Measurements from ENCODE around the gene RNASEH2B.

The RNASEH2B gene

DNA sequence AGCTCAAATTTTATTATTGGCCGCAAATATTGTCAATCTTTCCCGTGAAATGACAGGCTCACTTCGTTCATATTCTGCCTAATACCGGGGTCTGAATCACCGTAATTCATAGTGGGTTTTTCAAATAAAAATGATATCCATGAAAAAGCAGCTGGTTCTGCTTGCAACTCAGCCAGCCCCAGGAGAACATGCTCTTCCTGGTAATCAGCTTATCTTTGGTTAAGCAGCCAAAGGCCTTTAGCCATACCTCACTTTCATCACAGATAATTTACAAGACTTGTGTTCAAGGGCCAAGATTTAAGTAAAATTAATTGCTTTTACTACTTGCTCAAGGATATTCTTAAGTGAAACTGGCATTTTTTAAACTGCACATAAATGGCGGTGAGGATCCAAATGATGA, 22.5 kb downstream of the RNASEH2B start:
- in situ Hi-C loops (cut with MboI; ENCODE audit: low sequenced_read_pairs) = no loop called here

DNA sequence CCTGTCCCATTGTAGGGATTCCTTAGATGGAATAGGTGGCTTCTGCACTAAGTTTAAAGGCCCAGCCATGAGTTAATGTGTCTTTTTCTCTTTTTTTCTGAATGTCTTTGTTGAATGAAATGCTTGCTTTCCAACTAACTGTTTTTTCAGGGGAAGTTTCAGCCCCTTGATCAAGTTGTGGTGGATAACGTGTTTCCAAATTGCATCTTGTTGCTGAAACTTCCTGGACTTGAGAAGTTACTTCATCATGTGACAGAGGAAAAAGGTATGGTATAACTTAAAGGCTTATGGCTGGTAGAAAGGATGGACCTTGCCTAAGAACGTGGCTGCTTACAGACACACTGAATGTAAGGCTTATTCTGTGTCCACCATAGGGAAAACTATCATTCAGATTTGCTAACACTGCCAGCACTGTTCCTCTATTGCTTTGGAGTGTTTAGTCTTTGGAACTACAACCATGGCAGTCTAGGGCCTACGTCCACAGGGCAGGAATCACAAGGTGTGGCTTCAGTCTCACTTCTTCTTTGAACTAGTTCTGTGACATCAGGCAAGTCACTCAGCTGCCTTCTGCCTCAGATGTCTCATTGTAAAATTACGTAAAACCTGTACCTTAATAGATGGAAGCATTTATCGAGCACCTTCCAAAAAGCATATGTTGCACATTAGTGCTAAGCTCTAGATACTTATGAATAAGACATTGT, 25.3 kb downstream of the RNASEH2B start:
- in situ Hi-C loops (cut with MboI; ENCODE audit: low sequenced_read_pairs) = no loop called here

DNA sequence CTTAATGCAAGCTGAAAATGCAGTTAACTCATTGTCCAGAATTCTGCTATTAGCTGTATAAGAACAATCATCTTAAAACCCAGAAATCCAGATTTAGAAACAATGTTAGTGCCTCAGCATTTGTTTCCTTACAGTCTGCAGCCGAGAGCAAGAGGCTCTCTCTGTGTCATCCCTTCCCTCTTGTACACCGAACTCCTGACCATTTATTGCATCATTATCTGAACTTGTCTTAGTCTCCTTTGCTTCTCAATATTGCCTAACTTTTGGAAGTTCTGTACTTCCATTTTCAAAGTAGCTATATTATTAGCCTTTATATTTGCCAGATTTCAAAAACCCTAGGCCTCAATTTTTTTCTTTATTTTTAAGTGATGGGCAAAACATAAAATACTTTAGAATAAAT, 27.1 kb downstream of the RNASEH2B start:
- in situ Hi-C loops (cut with MboI; ENCODE audit: low sequenced_read_pairs) = no loop called here

DNA sequence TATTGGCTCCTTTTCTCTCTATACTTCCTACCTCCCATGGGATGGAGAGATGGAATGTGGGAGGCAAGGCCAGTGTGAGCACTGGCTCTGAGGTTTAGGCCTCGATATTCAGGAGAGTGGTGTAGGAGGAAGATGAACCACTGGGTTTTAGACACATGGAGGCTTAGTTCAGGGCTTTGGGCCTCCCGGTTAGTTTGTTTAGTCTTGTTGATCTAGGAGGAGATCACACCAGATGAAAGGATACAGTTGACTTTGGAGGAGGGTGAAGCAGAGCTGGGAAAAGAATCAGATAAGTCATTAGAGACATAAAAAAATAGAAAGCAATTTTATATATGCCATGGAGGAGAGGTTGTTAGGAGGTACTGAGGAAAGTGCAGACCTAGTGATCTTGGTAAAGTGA, 30.9 kb downstream of the RNASEH2B start:
- in situ Hi-C loops (cut with MboI; ENCODE audit: low sequenced_read_pairs) = no loop called here

DNA sequence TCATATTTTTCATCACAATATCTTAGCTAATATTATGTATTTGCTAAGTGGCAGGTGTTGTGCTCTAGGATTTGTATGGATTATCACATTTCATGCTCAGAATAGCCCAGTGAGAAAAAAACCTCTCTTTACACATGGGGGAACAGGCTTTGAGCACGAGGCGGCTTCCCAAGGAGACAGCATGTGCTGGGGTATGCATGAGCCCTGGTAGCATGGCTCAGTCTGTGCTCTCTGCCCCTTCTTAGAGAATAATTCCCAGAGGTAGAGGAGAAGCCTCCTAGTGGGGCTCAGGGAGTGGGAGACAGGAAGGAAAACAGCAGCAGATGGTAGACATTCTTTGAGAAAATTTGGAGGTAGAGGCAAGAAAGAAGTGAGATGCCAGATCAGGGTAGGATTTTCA, 31.6 kb downstream of the RNASEH2B start:
- in situ Hi-C loops (cut with MboI; ENCODE audit: low sequenced_read_pairs) = no loop called here

DNA sequence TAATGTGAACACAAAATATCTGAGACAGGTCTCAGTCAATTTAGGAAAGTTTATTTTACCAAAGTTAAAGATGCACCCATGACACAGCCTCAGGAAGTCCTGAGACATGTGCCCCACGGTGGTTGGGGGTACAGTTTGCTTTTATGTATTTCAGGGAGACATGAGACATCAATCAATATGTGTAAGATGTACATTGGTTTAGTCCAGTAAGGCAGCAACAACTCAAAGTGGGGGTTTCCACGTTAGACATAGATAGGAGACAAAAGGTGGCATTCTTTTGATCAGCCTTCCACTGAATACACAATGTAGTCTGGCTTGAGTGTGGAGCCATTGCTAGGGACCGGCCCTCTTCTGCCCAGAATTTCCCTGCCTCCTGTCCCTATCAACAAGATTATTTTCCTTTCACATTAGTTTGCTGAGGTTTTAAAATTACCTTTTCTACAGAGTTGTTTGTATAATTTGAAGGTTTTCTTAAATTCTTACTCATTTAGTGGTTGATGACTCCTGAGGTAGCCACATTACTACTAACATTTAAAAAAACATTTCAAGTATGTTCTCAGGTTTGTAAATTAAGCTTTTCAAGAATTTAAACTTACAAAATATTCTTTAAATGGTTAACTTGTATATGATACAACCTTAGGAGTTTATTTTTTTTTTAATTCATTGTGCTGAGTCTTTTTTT, 33.2 kb downstream of the RNASEH2B start:
- in situ Hi-C loops (cut with MboI; ENCODE audit: low sequenced_read_pairs) = no loop called here

DNA sequence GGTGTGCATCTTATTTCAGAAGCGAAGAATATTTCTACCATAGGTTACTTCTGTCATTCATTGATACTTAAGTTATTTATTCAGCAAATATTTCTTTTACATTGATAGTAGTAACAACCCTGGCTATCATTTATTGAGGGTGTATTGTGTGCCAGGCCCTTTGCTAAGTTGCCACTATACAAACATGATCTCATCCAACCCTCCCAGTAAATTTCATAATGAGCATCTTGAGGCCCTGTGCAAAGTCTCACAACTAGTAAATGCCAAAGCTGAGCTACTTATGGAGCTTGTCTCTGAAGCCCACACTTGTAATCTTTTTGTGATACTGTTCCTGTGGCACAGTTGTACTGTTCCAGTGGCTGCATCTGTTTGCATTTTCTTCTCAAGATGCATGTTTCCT, 36.1 kb downstream of the RNASEH2B start:
- in situ Hi-C loops (cut with MboI; ENCODE audit: low sequenced_read_pairs) = no loop called here

DNA sequence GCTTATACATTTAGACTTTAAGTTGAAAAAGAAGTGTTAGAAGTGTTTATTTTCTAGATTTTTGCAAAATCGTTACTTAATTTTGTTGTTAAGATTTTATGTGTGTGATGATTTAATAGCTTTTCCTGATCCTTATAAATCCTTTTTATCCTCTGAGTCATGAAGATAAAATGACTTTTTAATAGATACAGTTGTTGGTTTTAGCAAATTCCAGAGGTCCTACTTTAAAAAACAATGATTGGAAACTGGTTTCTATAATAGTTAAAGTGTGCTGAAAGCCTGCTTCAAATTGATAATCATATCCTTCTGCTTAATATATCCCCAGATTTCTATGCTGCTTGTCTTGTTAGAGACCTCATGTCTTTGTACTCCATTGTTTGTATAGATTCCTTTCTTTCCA, 39.0 kb downstream of the RNASEH2B start:
- in situ Hi-C loops (cut with MboI; ENCODE audit: low sequenced_read_pairs) = no loop called here

DNA sequence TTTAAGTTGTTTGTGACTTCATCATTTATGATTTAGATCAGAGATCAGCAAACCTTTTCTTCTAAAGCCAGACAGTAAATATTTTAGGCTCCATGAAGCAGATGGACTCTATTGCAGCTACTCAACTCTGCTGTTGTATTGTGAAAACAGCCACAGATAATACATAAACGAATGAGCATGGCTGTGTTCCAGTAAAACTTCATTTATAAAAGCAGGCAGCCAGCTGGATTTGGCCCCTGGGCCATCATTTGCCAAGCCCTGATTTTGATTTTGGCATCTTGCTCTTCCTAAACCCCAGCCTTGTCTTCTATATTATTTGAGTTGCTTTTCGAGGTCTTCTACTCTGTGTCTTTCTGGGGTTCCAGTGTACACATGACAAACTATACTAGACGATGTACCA, 41.3 kb downstream of the RNASEH2B start:
- in situ Hi-C loops (cut with MboI; ENCODE audit: low sequenced_read_pairs) = no loop called here

DNA sequence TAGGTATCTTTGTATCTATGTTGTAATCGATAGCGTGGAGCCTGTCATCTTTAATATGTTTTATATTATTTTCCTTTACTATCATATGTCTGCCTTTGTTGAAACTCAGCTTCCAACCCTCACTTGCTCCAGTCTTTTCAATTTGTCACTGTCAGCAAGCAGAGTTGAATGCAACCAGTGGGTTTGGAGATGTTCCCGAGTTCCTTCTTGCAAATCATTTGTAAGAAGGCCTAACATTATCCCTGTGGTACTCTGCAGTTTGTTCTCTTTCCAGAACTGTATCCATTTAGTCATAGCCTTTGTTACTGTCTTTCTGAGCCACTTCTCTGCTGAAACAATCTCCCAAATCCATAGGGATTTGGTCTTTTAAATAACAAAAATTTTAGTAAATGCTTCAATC, 41.8 kb downstream of the RNASEH2B start:
- in situ Hi-C loops (cut with MboI; ENCODE audit: low sequenced_read_pairs) = no loop called here

DNA sequence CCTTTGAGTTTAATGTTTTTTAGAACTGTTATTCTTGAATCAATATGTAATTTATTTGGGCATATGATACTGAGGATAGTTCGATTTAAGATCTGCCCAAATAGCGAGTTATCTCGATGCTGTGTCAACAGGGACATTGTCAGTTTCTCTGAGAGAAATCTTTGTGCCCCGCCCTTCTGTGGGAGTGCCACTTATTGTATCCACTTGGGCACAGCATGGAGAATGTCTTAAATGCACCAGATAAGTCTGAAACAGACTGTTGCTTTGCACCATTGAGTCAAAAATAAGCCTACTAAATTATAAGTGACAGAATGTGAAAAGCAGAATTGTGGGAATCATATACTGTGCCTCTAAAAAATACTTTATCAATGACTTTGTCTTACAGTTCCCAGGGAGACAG, 45.6 kb downstream of the RNASEH2B start:
- in situ Hi-C loops (cut with MboI; ENCODE audit: low sequenced_read_pairs) = no loop called here

DNA sequence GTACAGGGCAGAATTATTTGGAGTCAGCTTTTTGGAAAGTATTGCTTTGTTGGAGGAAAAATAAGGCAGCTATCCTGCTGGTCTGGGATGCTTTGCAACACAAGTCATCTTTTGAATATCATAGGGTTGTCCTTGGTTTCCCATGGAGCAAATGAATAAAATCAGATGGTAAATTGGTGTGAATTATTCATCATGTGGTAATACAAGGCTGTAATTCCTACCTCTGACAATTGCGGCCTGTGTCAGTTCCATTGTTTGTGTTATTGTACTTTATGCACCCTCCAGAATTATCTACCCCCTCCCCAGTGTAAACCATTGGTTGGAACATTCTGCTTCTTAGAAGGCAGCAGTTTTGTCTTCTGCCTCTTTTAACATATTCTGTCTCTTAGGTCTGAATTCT, 46.2 kb downstream of the RNASEH2B start:
- in situ Hi-C loops (cut with MboI; ENCODE audit: low sequenced_read_pairs) = no loop called here

DNA sequence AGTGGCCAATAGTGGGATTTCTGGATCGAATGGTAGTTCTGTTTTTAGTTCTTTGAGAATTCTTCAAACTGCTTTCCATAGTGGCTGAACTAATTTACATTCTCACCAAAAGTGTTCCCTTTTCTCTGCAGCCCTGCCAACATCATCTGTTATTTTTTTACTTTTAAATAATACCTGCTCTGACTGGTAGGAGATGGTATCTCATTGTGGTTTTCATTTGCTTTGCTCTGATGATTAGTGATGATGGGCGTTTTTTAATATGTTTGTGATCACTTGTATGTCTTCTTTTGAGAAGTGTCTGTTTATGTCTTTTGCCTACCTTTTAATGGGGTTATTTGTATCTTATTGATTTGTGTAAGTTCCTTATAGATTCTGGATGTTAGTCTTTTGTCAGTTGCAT, 48.0 kb downstream of the RNASEH2B start:
- in situ Hi-C loops (cut with MboI; ENCODE audit: low sequenced_read_pairs) = no loop called here

DNA sequence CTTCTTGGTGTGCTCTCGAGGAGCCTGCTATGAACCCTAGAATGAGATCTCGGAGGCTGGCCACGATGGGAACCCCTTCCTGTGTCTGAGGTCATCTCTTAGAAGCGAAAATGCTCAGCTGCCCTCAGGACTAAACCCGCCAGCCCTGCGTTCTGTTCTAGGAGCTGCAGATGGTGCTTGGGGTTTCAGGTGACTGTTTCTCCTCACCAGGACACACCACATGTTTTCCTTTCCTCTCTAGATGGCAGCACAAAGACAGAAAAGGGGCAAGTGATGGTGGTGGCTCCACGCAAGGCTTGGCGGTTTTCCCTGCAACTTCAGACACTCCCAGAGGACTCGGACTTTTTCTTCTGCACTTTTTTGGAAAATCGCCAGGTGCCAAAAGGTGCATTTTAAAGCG, 60.1 kb downstream of the RNASEH2B start:
- in situ Hi-C loops (cut with MboI; ENCODE audit: low sequenced_read_pairs) = no loop called here

DNA sequence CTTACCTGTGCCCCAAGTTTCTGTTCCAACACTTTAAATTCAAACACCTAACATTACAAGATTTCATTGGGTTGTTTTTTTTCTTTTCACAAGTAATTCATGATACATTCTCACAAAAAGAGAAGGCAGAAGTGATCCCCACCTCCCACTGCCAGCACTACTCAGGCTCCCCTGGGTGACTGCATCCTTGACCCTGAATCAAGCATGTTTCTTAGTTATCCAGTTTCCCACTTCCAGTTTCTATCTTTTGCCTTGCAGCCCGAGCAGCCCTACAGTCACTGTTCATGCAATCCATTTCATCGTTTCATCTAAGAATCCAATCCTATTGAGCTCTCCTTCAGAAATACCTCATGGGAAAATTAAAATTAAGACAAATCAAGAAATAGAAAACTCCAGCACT, 61.4 kb downstream of the RNASEH2B start:
- in situ Hi-C loops (cut with MboI; ENCODE audit: low sequenced_read_pairs) = no loop called here

DNA sequence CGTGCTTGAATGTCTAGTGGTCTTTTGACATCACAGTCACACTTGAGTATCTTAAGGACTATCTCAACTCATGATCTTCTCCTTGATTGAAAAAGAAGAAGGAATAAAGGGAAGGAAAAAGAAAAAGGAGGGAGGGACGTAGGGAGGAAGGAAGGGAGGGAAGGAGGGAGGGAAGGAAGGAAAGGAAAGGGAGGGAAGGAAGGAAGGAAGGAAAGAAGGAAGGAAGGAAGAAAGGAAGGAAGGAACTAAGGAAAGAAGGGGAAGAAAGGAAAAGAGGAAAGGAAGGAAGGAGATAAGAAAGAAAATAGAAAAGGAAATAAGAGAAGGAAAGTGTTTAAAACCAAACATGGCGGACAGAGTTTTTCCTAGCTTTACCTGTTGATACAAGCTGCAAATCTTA, 64.7 kb downstream of the RNASEH2B start:
- in situ Hi-C loops (cut with MboI; ENCODE audit: low sequenced_read_pairs) = no loop called here

DNA sequence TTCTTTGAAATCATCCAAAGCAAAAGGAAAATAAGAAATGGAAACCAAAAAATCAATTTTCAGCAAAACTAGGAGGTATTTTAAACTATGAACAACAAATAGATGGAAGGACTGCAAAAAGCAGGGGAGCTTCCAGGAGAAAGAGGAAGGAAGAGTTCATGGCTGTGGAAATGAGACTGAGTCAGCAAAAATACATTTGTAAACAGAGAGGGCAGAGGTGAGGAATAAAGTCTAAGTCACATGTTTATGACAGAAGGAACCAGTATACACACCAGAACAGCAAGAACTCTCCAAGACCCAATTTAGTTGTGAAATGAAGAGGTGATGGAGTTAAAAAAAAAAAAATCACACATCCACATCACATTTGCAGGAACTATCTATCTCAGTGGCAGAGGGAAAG, 69.6 kb downstream of the RNASEH2B start:
- in situ Hi-C loops (cut with MboI; ENCODE audit: low sequenced_read_pairs) = no loop called here

DNA sequence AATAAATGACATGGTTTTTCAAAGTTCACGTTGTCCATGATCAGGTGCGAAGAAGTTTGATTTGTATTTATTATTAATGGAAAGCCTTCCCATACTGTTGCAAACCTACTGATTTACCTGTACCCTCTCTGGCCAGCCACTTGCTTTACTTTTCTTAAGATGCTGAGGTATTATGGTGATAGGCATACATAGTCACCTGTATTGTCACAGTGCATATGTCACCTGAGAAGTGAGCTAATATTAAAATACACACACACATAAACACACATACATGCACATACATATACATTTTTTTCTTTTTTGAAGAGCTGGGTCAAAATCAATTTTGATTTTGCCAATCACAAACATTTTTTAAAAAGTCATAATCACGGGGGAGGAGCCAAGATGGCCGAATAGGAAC, 72.1 kb downstream of the RNASEH2B start:
- in situ Hi-C loops (cut with MboI; ENCODE audit: low sequenced_read_pairs) = no loop called here

DNA sequence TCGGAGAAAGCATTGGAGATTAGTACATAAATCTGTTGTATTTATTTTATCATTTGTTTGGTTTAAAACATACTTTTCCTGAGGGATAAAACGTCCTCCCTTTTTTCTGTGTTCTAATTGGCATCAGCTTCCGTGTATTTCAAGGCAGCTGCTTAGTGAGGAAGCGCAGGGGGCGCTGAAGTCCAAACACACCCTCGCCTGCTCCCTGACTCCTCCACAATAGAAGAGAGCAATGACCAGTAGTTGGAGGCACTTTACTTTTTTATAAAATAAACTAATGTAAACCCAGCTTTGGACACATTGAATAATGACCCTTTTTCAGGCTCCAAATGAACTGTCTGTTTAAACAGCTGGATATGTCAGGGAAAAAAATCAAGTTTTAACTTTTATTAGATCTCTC, 79.9 kb downstream of the RNASEH2B start:
- in situ Hi-C loops (cut with MboI; ENCODE audit: low sequenced_read_pairs) = no loop called here

DNA sequence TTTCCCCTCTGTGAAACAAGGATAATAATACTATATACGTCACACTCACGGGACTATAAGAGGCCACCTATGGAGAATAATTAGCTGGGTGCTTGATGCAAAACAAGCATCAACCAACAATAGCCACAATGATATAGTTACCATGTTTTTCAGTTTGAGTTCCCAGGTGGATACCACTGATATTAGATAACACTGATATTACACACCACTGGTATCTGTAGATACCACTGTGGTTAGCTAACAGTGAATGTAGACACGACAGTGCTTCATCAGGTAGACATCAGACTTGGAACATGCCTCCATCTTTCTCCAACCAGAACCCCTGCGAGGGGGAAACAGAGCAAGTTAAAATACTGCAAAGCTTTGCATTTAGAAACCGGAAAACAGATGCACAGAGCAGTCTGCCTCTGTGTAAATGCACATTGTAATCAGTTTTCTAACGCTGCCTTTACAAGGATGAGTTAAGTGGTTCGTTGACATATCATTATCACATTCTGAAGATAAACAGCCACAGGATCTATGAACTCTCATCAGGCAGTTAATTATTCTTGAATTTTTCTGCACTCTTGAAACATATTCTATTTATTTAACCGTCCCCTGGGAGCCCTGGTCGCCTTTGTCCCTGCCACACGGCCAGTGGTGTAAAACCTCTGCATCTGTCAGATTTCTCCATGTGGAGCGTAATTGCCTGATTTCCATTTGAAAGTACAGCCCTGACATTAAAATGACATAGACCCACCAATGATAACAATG, 80.7 kb downstream of the RNASEH2B start:
- in situ Hi-C loops (cut with MboI; ENCODE audit: low sequenced_read_pairs) = no loop called here

DNA sequence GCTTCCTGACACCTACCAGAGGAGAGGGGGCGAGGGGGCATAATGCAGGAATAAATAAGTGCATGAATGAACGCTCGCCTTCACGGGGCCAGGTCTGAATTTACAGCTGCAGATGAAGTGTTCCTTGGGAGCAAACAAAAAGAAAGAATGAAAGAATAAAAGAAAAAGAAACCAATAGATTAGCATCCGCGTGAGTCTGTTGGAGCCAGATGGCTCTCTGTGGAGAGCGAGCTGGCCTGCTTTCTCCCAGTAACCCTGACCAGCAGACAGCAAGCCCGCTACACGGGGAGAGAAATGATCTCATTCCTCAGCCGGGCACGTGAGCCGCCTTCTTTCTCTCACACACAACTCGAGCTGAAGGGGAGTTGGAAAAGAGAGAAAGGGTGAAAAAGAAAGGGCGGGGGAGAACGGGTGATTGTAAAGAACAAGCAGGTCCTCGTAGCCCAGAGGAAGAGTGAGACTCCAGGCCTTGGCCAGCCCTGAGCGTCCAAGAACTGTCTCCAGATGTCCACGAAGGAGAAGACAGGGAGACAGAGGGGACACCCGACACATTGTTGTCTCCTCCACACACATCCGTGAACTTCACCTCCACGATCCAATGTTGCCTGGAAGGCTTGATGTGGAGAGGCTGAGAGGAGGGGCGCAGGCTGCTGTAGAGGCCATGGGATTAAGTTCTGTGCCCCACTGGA, 81.4 kb downstream of the RNASEH2B start:
- in situ Hi-C loops (cut with MboI; ENCODE audit: low sequenced_read_pairs) = no loop called here
